ENCODE results near the gene BNC2.
A peak's percentile ranks its signal among the peaks of the same experiment; 100 is the strongest.

The BNC2 gene

DNA sequence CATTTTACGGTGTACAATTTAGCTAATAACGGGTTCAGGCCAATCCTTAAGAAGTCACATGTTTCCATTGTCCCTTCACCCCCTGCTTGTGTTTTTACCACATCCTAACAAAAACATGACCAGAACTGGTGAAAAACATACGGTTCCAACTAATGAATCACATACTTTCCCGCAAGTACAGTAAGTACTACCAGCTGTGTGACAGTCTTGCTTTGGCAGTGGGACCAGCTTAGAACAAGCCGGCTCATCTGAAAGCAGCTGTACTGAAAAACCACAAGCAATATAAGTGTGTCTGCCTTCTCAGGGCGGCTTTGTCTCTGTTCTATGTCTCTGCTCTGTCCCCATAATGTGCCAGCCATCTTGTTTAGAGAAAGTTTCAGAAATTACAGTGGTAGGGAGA, 242.5 kb downstream of the BNC2 start:
- DNase-seq (ENCODE audit: low read depth): peak; percentile 92

DNA sequence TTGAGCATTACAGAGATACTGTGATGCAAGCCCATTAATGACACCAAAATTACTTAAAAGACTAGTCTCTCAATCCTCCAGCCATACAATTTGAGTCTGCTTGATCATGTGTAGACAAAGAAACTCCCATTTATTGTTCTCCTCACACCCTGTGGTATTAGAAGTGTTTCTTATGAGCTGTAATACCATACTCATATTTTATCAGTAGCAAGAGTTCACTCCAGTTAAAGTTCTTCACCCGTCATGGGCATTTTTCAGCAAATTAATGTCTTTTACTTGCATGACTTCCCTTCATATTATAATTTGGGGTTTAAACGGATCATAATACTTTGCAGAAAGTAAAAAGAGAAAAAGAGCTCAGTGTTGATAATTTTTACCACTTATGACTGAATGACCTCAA, 242.9 kb downstream of the BNC2 start:
- DNase-seq (ENCODE audit: low read depth): no peak

DNA sequence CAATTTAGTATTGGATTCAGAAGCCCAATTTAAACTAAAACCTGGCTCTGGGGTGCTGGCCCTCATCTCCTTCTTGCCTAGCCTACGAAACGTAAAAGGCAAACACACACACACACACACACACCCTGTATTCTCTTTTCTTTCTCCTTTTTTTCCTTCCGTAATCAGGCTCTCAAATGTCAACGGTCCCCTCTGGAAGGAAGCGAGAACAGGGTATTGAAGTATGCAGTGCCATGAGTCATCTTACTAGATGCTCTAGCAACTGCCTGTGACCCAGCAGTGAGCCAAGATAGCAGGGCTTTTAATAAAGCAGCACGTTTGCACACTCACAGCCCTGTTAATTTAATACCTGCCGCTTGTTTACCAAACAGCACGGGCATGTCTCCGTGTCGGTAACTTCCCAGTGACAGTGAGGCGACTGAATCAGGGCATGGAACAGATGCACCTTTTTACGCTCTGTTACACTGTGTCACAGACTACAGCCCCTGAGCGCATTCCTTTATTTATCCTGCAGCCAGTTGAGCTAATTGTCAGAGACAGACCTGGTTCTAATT, 243.8 kb downstream of the BNC2 start:
- DNase-seq (ENCODE audit: low read depth): no peak

DNA sequence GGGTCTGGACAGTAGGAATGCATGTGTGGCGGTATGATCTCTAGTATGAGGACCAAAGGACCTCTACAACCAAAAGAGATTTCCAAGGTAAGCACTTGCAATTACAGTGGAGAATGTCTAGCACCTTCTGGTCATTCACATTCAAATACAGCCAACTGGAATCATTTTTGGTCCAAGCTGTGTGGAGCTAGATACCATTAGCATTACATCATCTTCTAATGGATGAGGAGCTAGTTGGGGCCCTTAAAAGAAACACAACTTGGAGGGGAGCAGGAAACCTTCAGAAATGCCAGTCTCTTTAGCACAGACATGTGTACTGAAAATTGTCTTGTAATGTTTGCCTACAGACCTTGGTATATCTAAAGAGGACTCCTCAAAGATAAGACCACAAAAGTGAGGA, 244.7 kb downstream of the BNC2 start:
- no peak for DNase-seq (ENCODE audit: low read depth)

DNA sequence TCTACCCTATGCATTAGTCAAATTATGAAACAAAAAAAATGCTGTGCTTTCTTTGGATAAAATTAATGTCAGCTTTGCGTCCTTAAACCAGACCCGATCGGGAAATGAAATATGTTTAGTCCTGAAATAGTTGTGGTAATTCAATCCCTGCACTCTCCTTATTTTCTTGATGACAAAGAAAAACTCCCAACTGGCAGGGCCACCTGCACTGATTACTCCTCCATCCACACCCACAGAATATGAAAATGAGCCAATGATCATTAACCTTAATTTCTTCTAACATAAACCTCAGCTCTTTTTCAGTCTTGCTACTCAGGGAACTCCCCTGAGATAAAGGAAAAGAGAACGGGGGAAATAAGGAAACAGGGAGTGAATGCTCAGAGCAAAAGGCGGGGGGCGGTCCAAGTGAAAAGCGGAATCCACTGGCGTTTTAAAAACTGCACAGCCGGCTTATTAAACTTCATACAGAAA, 245.3 kb downstream of the BNC2 start:
- no peak for DNase-seq (ENCODE audit: low read depth)

DNA sequence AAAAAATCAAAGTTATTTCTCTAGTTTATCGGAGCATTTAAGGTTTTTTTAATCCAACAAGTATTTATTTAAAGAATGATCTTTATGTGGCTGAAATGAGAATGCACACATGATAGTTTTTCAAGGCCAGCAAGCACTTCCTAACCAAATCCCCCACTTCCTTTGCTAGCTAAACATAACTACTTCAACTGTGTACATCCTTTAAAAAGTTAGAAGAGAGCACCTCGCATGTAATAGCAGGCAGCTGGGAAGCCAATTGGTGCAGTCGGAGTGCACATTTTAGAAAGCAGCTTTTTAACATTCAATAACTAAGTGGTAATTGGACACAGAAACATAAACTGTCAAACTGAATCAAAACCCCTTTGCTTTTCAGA, 245.7 kb downstream of the BNC2 start:
- DNase-seq (ENCODE audit: low read depth): no peak

DNA sequence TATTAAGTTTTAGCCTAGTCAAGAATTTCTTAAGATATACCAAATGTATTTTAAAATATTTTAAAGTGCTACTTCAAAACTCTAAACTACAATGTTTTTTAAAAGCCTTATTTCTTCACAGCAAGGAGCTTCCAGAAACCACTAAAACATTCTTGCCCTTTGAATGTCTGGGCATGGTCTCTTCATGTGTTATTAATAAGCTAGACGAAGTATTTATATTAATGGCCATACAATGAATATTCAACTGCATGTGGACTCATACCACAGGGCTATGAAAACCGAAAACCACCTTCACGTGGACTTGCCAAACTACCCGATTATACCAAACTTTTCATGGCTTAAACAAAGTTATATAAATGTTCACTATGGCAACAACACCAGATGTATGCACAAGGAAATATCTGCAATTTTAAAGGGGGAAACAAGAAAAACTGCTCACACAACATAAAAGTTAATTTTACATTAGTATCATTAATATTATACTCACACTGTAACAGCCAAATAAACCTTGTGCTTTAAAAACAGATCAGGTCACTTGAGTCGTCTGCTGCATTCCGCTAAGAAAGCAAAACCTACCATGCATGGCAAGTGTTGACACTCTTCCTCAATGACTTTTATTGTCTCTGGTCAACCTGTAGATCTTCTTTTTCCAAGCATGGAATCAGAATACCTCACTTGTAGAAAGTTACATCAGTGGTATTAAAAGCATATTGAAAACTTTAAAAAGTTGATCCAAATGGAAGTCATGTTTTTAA, 246.3 kb downstream of the BNC2 start:
- no peak for DNase-seq (ENCODE audit: low read depth)

DNA sequence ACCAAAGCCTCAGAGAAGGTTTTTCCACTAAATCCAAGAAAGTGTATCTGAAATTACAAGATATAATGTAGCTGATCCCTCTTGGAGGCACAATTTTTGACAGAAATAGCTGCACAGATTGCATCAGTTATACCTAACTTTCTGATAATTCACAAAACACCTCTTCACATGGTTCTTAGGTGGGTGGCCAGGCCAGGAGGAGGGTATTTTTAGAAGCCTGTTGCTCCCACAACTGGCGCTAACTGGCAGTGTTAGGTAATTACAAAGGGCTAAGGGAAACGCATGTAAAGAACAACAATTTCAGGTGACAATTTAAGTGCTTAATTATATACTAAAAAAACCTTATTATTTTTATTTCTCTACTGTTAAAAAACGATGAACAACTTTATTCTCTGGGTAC, 247.9 kb downstream of the BNC2 start:
- DNase-seq (ENCODE audit: low read depth): no peak

DNA sequence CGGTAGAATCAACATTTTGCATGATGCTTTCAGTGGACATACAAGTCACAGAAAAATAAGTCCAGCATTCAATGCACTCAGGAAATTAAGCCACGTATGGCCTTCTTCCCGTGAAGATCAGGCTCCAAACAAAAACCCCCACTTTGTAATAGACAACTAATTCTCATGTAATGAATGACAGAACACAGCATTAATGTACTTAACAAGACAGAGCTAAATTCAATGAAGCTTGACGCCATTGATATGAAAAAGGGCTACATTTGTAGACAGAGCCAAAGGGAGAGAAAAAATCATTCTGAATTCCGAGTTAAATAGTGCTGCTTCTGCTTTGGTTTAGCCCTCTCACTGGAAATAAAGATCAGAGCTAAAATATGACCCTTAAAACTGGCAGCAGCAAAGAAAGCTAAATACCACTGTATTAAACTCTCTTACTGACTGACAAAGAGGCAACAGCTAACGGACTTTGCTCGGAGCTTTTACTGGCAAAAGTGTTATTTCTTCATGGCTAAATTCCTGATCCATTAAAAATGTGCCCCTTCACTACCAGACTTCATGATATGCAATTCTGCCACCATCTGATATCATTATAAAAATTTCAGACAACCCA, 250.5 kb downstream of the BNC2 start:
- no peak for DNase-seq (ENCODE audit: low read depth)

DNA sequence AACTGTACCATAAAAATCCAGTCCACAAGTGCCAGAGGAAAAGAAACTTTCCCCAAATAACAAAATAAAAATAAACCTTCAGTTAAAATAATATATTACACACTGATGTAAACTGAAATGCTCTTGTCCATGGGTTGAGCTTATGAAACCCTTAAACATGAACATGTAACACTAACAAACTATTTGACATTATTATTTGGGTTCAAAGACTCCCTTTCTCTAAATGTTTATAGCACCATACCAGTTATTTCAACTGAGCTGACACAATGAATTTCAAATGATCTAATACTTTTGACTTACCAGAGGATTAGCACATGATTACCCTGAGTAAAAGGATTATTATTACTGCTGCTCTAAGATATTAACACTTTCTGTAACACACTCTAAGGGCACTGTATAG, 251.1 kb downstream of the BNC2 start:
- no peak for DNase-seq (ENCODE audit: low read depth)

DNA sequence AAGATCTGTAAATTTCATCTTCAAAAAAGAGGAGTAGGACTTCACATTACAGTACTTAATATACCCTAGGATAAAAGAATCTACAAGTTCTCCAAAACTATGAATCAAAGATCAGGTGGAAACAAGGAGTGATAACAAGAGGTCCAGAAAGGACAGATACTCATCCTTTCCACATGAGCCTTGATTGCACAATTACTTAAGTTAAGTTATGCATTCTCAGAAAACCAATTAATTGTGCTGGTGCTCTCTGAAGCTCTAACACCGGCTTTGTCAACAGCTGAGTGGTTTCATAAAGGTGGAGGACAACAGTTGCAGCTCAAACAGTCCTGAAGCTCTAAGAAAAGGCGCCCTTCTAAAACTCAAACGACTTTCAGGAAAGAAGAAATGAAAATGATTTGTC, 251.9 kb downstream of the BNC2 start:
- no peak for DNase-seq (ENCODE audit: low read depth)

DNA sequence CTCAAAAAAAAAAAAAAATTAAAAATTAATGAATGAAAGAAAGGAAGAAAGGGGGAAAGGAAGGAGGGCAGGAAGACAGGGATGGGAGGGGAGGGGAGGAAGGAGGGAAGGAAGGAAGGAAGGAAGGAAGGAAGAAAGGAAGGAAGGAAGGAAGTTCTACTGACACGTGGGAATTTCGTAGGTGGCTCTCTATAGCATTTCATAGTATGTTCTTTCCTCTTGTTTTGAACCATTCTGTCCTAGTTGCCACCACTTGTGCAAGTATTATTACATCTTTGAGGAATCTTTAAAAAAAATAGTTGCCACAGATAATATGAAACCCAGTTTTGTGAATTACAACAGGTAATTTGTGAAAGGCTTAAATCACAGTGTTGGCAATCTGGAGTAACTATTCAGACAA, 253.8 kb downstream of the BNC2 start:
- no peak for DNase-seq (ENCODE audit: low read depth)

DNA sequence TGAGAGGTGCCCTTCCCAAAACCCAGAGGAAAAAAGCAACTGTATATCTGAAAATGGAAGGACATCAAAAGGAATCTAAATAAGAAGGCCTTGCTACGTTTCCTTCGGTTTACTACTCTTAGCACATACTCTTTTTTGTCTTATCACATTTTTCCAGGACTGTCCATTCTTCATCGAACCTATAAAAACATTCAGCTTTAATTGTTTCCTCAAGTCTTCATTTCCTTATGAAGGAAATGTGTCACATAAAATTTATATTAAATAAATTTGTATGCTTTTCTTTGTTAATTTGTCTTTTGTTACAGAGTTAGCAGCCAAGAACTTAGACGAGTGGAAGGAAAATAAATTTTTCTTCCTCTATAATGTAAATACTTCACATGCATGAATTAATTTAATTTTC, 255.0 kb downstream of the BNC2 start:
- no peak for DNase-seq (ENCODE audit: low read depth)

DNA sequence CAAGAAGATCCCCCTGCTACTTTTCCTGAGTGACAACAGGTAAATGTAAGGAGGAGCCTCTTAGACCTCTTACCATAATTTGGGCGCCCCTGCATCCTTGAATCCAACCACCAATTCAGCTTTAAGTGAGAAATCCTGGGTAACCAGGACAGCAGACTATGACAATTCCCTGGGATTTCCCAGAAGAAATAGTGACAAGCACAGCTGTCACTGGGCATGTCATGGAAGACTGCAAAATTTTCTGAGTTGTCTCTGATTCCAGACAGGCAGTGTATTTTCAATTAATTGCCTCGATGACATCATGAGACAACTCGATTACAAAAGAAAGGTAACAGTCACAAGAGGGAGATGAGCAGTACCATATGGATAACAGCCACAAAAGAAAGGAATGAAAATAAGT, 256.9 kb downstream of the BNC2 start:
- DNase-seq (ENCODE audit: low read depth): no peak

DNA sequence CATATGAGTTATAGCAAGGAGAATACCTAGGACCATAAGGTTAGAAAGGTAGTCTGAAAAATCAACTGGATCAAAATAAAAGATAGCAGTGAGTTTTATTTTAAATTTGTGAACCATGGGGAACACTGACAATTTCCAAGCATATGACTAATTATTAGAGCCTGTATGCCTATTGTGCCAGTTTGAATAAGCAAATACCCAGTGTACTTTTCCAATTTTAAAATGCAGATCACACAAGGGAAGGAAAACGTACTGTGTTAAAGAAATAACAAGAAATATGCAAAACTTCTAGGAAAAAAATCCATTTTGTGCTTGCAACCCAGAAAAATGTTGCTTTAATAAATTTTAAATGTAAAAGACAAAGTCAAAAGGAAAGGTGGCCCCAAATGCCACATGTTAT, 257.4 kb downstream of the BNC2 start:
- DNase-seq (ENCODE audit: low read depth): no peak

DNA sequence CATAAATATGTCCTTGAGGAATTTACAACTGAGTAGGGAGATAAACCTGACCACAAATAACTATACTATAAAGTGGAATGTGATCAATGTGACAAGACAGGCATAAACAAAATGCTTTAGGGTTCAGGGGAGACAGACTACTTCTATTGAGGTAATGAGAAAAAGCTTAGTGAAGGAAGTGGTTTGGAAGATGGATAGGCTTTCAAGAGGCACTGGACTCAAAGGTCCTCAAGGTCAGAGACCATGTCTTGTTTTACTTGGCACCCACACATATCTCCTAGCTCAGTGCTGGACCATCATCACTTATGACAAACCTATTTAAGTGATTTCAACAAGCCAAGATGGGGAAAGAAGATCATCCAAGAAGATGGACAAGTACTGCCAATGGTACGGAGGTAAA, 257.8 kb downstream of the BNC2 start:
- DNase-seq (ENCODE audit: low read depth): no peak

DNA sequence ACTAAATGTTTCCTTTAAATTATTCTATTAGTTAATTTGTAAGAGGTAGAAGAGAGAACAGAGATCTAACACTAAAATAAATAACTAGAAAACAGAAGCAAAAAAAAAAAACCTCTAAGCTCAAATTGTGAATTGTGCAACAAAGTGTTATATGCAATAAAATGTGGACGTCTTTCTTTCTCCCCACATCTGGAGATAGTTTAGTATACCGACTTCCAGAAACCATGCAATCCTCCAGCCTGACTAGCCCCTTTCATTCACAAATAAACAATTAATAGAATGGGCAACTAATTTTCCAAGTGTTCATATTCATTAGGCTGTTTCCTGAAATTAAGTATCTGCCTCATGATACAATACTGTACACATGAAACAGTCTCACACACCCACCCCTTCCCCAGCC, 258.5 kb downstream of the BNC2 start:
- DNase-seq (ENCODE audit: low read depth): no peak

DNA sequence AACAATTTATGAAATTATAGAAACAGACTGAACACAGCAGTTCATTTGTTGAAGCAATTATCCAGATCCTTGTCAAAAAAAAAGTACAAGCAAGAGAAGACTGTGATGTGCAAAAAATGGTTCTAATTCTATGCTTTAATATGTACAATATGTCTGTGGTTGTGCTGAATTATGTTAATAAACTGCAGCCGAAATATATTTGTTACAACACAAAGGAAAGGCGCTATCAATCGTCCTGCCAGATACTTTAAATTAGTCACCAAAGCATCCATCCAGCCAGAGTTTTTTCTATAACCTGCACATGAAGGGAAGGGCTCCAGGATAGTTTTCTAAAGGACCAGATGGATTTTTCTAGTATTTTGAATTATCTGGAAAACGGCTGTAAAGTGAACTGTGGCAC, 259.5 kb downstream of the BNC2 start:
- DNase-seq (ENCODE audit: low read depth): no peak

DNA sequence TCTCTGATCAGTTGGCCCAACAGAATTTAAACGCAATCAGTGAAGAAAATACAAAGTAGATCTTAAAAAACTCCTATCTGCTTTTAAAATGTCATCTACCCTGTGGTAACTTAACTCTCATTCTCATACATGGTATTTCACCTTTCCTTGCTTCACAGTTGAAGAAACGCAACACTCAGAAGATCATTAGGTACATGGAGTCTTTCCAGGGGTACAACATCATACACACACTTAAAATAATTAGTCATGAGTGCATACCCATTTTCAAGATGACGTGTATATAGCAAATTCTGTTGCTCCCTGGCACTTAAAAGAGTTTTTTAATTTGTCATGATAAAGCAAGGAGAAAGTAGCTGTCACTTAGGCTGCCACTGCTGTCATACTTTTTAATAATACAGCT, 259.9 kb downstream of the BNC2 start:
- no peak for DNase-seq (ENCODE audit: low read depth)

DNA sequence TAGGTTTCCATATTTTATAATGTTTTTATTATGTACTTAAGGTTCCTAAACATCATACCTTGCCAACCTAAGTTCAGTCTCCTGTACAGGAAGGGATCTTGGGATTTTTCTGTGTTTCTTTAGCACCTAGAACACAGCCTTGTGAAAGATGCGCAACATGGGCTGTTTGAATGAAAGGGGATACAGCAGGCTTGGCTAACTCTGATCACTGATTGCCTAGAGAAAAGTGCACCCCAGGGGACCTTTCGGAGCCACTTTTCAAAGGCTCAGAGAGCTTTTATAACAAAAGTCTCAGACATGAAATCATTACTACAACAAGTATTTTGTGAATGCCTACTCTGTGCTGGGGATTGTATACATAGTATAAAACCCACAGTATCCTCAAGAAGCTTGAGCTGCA, 261.6 kb downstream of the BNC2 start:
- no peak for DNase-seq (ENCODE audit: low read depth)

DNA sequence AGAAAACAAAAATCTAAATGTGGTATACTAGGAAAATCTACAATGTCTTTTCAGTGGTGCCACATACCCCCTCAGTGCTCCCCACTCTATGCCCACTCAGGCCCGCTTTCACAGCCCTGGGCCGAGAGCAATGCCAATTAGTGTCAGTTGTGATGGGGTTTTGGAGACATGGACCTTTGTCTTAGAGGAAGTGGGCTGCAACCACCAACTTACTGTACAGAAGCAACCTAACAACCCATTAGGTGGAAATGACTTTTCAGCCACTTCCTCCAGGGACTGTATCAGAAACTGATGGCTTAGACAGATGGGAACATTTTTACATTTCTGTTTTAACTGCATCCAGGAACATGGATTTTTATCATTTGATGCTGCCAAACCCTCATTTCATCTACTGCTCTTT, 268.0 kb downstream of the BNC2 start:
- no peak for DNase-seq (ENCODE audit: low read depth)

DNA sequence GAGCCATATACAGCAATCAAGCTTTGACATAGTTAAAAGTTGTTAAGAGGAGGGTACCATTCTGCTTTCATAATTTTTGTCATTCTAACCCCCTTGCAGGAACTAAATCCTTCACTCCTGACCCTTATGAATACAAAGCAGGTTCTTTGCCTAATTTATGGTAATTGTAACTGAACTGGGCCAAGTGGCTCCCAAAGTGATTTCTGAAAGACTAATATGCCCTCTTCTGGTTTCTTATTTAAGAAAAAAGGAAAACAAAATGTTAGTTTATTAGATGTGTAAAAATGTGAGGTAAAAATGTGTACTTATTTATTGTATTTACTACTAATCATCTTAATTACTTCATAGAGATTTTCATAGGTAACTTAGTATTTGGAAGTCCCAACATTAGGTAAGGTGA, 268.5 kb downstream of the BNC2 start:
- DNase-seq (ENCODE audit: low read depth): no peak

DNA sequence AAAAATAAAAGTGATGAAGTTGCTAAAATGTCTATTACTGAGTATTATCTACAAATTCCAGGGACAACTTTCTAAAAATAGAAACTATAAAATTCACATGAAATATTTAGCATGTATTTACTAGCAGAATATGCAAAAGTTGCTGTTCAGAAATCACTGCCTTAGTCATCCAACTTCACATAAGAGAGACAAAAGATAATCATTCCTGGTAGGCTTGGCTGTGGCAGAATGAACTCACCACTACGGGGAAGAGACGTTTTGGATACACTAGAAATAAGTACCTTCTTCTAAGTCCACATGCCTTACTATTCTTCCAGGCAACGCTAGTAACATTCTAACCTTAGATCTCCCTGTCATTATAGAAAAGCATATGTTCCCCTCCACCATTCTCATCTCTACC, 272.2 kb downstream of the BNC2 start:
- no peak for DNase-seq (ENCODE audit: low read depth)

DNA sequence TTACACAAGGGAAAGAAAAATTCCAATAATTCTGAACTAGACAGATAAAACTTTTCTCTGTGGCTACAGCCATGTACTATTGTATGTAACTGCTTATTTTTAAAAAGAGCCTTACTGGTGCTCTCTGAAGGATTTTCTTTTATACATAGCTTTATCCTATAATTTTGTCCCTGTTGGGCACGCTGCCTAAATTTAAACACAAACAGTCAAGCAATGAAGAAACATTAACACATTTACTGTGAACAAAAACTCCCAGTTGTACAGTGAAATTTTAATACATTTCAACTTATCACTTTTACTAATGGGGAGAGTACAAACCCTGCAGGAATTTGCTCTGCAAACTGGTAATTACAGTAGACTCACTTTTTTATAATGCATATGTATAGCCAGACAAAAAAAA, 273.3 kb downstream of the BNC2 start:
- DNase-seq (ENCODE audit: low read depth): no peak
